Large intestine (tissue), 12 donors: Measurements from ENCODE around the gene PGM2. TPM values are rescaled to one million over a fixed set of nuclear protein-coding genes. Genes with fewer than 3 reads are reported as not detected.
"Not testable (repeated sequence)": the region's sequence is repeated elsewhere in the genome, so short reads cannot be mapped to it uniquely, and the experiment has no call there.

Experiments used
- DNase-seq, 2 donors: peaks; one replicate each; pipeline versions ENCODE4 v3.0.0 to v3.0.0-alpha.2; 2013
- H3K27ac ChIP-seq: one replicate; pipeline ENCODE4 v1.5.1; 2013; ENCODE audit warnings: low read length
- H3K27me3 ChIP-seq: 2 replicates; pipeline ENCODE4 v1.6.1; 2013; ENCODE audit warnings: low read length; ENCODE audit not compliant: control insufficient read depth, insufficient read depth
- H3K36me3 ChIP-seq: 2 replicates; pipeline ENCODE4 v1.6.1; 2013; ENCODE audit warnings: low read length; ENCODE audit not compliant: control insufficient read depth, insufficient read depth
- H3K4me1 ChIP-seq: one replicate; pipeline ENCODE4 v1.6.1; 2013; ENCODE audit warnings: low read length; ENCODE audit not compliant: control insufficient read depth, insufficient read depth
- H3K4me3 ChIP-seq: one replicate; pipeline ENCODE4 v1.5.1; 2013; ENCODE audit warnings: low read length
- H3K9me3 ChIP-seq: one replicate; pipeline ENCODE4 v1.6.1; 2013; ENCODE audit warnings: mild to moderate bottlenecking, low read depth, low read length, moderate library complexity; ENCODE audit not compliant: control insufficient read depth
- WGBS: methylation state at CpG from one replicate; pipeline ENCODE4 v1.1.5; 2013; ENCODE audit warnings: low lambda C conversion rate; ENCODE audit not compliant: insufficient coverage; 5-methylcytosine and 5-hydroxymethylcytosine counted together
- long read RNA-seq, 11 donors: transcript quantifications; one replicate each; lab custom pipeline, GENCODE V29; 2026
- polyA plus RNA-seq: library from polyadenylated mRNA; unstranded; fragments of 120-200 nt; gene quantifications from one replicate; pipeline ENCODE4 v1.2.1, GENCODE V29; 2013

The PGM2 gene
- 35.3 TPM for polyA plus RNA-seq
- long read RNA-seq, donor 1, partial matches to known transcripts: 0 of 3 reads
- long read RNA-seq, donor 1, other reads (novel, unspliced or antisense): 0 of 3 reads
- long read RNA-seq, donor 2, transcript PGM2-201 (14 exons, 3,264 nt): major isoform, 10 of 26 reads
- long read RNA-seq, donor 2, partial matches to known transcripts: 16 of 26 reads
- long read RNA-seq, donor 2, other reads (novel, unspliced or antisense): 0 of 26 reads
- long read RNA-seq, donor 3, transcript PGM2-201 (14 exons, 3,264 nt): major isoform, 7 of 21 reads
- long read RNA-seq, donor 3, partial matches to known transcripts: 14 of 21 reads
- long read RNA-seq, donor 3, other reads (novel, unspliced or antisense): 0 of 21 reads
- long read RNA-seq, donor 4, partial matches to known transcripts: 0 of 1 reads
- long read RNA-seq, donor 4, other reads (novel, unspliced or antisense): 0 of 1 reads
- long read RNA-seq, donor 5, partial matches to known transcripts: 0 of 4 reads
- long read RNA-seq, donor 5, other reads (novel, unspliced or antisense): 0 of 4 reads
- long read RNA-seq, donor 6, transcript PGM2-201 (14 exons, 3,264 nt): major isoform, 12 of 17 reads
- long read RNA-seq, donor 6, partial matches to known transcripts: 5 of 17 reads
- long read RNA-seq, donor 6, other reads (novel, unspliced or antisense): 0 of 17 reads
- long read RNA-seq, donor 7, transcript PGM2-201 (14 exons, 3,264 nt): major isoform, 6 of 6 reads
- long read RNA-seq, donor 7, partial matches to known transcripts: 0 of 6 reads
- long read RNA-seq, donor 7, other reads (novel, unspliced or antisense): 0 of 6 reads
- long read RNA-seq, donor 8, transcript PGM2-201 (14 exons, 3,264 nt): major isoform, 13 of 13 reads
- long read RNA-seq, donor 8, partial matches to known transcripts: 0 of 13 reads
- long read RNA-seq, donor 8, other reads (novel, unspliced or antisense): 0 of 13 reads
- long read RNA-seq, donor 9, transcript PGM2-201 (14 exons, 3,264 nt): major isoform, 5 of 12 reads
- long read RNA-seq, donor 9, partial matches to known transcripts: 7 of 12 reads
- long read RNA-seq, donor 9, other reads (novel, unspliced or antisense): 0 of 12 reads
- long read RNA-seq, donor 10, transcript PGM2-201 (14 exons, 3,264 nt): major isoform, 9 of 9 reads
- long read RNA-seq, donor 10, partial matches to known transcripts: 0 of 9 reads
- long read RNA-seq, donor 10, other reads (novel, unspliced or antisense): 0 of 9 reads
- long read RNA-seq, donor 11, transcript PGM2-201 (14 exons, 3,264 nt): major isoform, 10 of 10 reads
- long read RNA-seq, donor 11, partial matches to known transcripts: 0 of 10 reads
- long read RNA-seq, donor 11, other reads (novel, unspliced or antisense): 0 of 10 reads

GRCh38 chr4:37826295-37827029 is at the start of gene PGM2:
TSS of gene PGM2 (plus strand) at chr4:37826686. CDS start at chr4:37826733, 47 bp downstream.
- Histone ChIP-seq H3K4me1 (peaks cover 15% of the 10 kb centered on the region), H3K9me3 (no peaks in the 10 kb centered on the region), H3K4me3 (peak within 1 kb of the TSS; percentile 98), H3K36me3 (peaks cover 16% of the 10 kb centered on the region), H3K27ac (peak within 1 kb of the TSS; percentile 94), H3K27me3 (no peaks in the 10 kb centered on the region)
- no CpG with 5 or more reads among the region's 57 CpGs for WGBS
- DNase-seq: peak; percentile 87 to 94

- DNase-seq: no peak
- no peak overlapping the region for H3K27ac ChIP-seq
- H3K4me3 ChIP-seq: no peak overlapping the region
- no peaks in the 10 kb centered on the region for H3K36me3 ChIP-seq
- no peaks in the 10 kb centered on the region for H3K27me3 ChIP-seq
- H3K9me3 ChIP-seq: no peaks in the 10 kb centered on the region
- H3K4me1 ChIP-seq: no peaks in the 10 kb centered on the region
Measured at GRCh38 chr4:37779896-37780295, 46.6 kb upstream of the PGM2 start.

- H3K4me1 ChIP-seq: no peaks in the 10 kb centered on the region
- WGBS: no CpG with 5 or more reads among the region's 4 CpGs
- peak in 1 of 2 donors; percentile 35 for DNase-seq
- H3K36me3 ChIP-seq: no peaks in the 10 kb centered on the region
- H3K9me3 ChIP-seq: no peaks in the 10 kb centered on the region
- H3K4me3 ChIP-seq: no peak overlapping the region
- H3K27ac ChIP-seq: no peak overlapping the region
- no peaks in the 10 kb centered on the region for H3K27me3 ChIP-seq
Measured at GRCh38 chr4:37780444-37781130, 45.9 kb upstream of the PGM2 start.

- Histone ChIP-seq H3K9me3 (no peaks in the 10 kb centered on the region), H3K4me1 (no peaks in the 10 kb centered on the region), H3K27ac (no peak overlapping the region), H3K27me3 (no peaks in the 10 kb centered on the region), H3K36me3 (no peaks in the 10 kb centered on the region), H3K4me3 (no peak overlapping the region)
- WGBS: no CpG with 5 or more reads among the region's 2 CpGs
- DNase-seq: no peak
Measured at GRCh38 chr4:37781131-37781455, 45.4 kb upstream of the PGM2 start.

- not testable (repeated sequence) for H3K4me1 ChIP-seq, H3K27me3 ChIP-seq, H3K4me3 ChIP-seq, H3K9me3 ChIP-seq, DNase-seq, H3K36me3 ChIP-seq, H3K27ac ChIP-seq
- no CpG with 5 or more reads among the region's 2 CpGs for WGBS
Measured at GRCh38 chr4:37786267-37786666, 40.2 kb upstream of the PGM2 start.

DNA sequence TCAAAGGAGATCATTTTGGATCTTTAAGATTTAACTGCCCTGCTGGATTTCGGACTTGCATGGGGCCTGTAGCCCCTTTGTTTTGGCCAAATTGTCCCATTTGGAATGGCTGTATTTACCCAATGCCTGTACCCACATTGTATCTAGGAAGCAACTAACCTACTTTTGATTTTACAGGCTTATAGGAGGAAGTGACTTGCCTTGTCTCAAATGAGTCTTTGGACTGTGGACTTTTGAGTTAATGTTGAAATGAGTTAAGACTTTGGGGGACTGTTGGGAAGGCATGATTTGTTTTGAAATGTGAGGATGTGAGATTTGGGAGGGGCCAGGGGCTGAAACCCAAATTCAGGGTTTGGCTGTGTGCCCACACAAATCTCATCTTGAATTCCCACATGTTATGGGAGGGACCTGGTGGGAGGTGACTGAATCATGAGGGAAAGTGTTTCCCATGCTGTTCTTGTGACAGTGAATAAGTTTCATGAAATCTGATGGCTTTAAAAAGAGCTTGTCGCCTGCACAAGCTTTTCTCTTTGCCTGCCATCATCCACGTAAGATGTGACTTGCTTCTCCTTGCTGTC is 38.5 kb upstream of the PGM2 start:
- WGBS: 100% methylated on average over 1 of the region's 3 CpGs
- not testable (repeated sequence) for H3K27me3 ChIP-seq, H3K4me3 ChIP-seq, H3K9me3 ChIP-seq, H3K4me1 ChIP-seq, H3K36me3 ChIP-seq
- H3K27ac ChIP-seq: peak overlapping the region; percentile 9
- DNase-seq: peak in 1 of 2 donors; percentile 54

- peaks cover 6% of the 10 kb centered on the region for H3K9me3 ChIP-seq
- WGBS: no CpG with 5 or more reads among the region's 4 CpGs
- no peak overlapping the region for H3K4me3 ChIP-seq
- no peak overlapping the region for H3K27ac ChIP-seq
- no peak for DNase-seq
- H3K4me1 ChIP-seq: peaks cover 6% of the 10 kb centered on the region
- H3K27me3 ChIP-seq: no peaks in the 10 kb centered on the region
- no peaks in the 10 kb centered on the region for H3K36me3 ChIP-seq
Measured at GRCh38 chr4:37788819-37789218, 37.7 kb upstream of the PGM2 start.

DNA sequence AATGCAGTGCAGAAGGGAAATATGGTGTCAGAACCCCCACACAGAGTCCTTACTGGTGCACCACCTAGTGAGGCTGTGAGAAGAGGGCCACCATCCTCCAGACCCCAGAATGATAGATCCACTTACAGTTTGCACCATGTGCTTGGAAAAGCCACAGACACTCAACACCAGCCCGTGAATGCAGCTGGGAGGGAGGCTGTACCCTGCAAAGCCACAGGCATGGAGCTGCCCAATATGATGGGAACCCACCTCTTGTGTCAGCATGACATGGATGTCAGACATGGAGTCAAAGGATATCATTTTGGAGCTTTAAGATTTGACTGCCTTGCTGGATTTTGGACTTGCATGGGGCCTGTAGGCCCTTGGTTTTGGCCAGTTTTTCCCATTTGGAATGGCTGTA is 34.2 kb upstream of the PGM2 start:
- H3K27ac ChIP-seq: no peak overlapping the region
- H3K4me3 ChIP-seq: no peak overlapping the region
- no peaks in the 10 kb centered on the region for H3K36me3 ChIP-seq
- no peaks in the 10 kb centered on the region for H3K27me3 ChIP-seq
- DNase-seq: no peak
- no CpG with 5 or more reads among the region's 1 CpG for whole genome bisulfite sequencing
- peaks cover 6% of the 10 kb centered on the region for H3K9me3 ChIP-seq
- H3K4me1 ChIP-seq: peaks cover 6% of the 10 kb centered on the region

GRCh38 chr4:37793562-37793961 is 32.9 kb upstream of the PGM2 start:
- Histone ChIP-seq H3K4me3 (no peak overlapping the region), H3K27ac (no peak overlapping the region), H3K4me1 (no peaks in the 10 kb centered on the region), H3K27me3 (no peaks in the 10 kb centered on the region), H3K9me3 (peaks cover 6% of the 10 kb centered on the region), H3K36me3 (no peaks in the 10 kb centered on the region)
- DNase-seq: no peak
